HG03469 (cell line): ENCODE results near the gene CTRB2.
"Not testable (repeated sequence)": the region's sequence is repeated elsewhere in the genome, so short reads cannot be mapped to it uniquely, and the experiment has no call there.

ENCODE experiments used
- ATAC-seq: cut with Tn5 transposase; IDR thresholded peaks from one replicate; pipeline ENCODE4 v1.9.1; 2021; ENCODE audit warnings: mild to moderate bottlenecking, moderate library complexity, moderate number of reproducible peaks; ENCODE audit not compliant: unreplicated experiment

CTRB2 gene

GRCh38 chr16:75207831-75208230, 870 bp upstream of the CTRB2 start:
- ATAC-seq = no peak

GRCh38 chr16:75205961-75206748, 806 bp downstream of the CTRB2 start:
- ATAC-seq = not testable (repeated sequence)

GRCh38 chr16:75205438-75205837, 1.5 kb downstream of the CTRB2 start:
- ATAC-seq = not testable (repeated sequence)

- ATAC-seq = not testable (repeated sequence)
Measured at GRCh38 chr16:75204905-75205304, 2.1 kb downstream of the CTRB2 start.

- ATAC-seq = no peak
Measured at GRCh38 chr16:75204410-75204758, 2.6 kb downstream of the CTRB2 start.

GRCh38 chr16:75203667-75204409, 3.1 kb downstream of the CTRB2 start:
- no peak for ATAC-seq

GRCh38 chr16:75203096-75203495, 3.9 kb downstream of the CTRB2 start:
- no peak for ATAC-seq

- no peak for ATAC-seq
Measured at GRCh38 chr16:75202069-75202590, 4.8 kb downstream of the CTRB2 start.

- ATAC-seq = no peak
Measured at GRCh38 chr16:75198135-75198600, 8.8 kb downstream of the CTRB2 start.

- ATAC-seq = no peak
Measured at GRCh38 chr16:75197522-75198134, 9.3 kb downstream of the CTRB2 start.

GRCh38 chr16:75196836-75197235, 10.1 kb downstream of the CTRB2 start:
- no peak for ATAC-seq

GRCh38 chr16:75195811-75196790, 10.9 kb downstream of the CTRB2 start:
- no peak for ATAC-seq

GRCh38 chr16:75193730-75194444, 13.1 kb downstream of the CTRB2 start:
- no peak for ATAC-seq

GRCh38 chr16:75193265-75193650, 13.7 kb downstream of the CTRB2 start:
- ATAC-seq = no peak

GRCh38 chr16:75192606-75193264, 14.2 kb downstream of the CTRB2 start:
- ATAC-seq = no peak

GRCh38 chr16:75189638-75190245, 17.2 kb downstream of the CTRB2 start:
- no peak for ATAC-seq

- ATAC-seq = no peak
Measured at GRCh38 chr16:75188832-75189477, 18.0 kb downstream of the CTRB2 start.

GRCh38 chr16:75181630-75182029, 25.3 kb downstream of the CTRB2 start:
- ATAC-seq = no peak
